ENCODE measurements around the gene PLP2.
"Not testable (repeated sequence)": the region's sequence is repeated elsewhere in the genome, so short reads cannot be mapped to it uniquely, and the experiment has no call there.

- not testable (repeated sequence) for TF ChIP-seq CTCF (IDR thresholded peaks at IDR 0.05); REST (IDR thresholded peaks at IDR 0.05); CBX8 (IDR thresholded peaks at IDR 0.05); JUN (IDR thresholded peaks at IDR 0.05); USF2 (IDR thresholded peaks at IDR 0.05); POLR2A (IDR thresholded peaks at IDR 0.05; ENCODE audit: low read length); SREBF2 (IDR thresholded peaks at IDR 0.05); CHD4 (IDR thresholded peaks at IDR 0.05; ENCODE audit: borderline replicate concordance); MAX (IDR thresholded peaks at IDR 0.05); RFX5 (IDR thresholded peaks at IDR 0.05); ZFP36 (IDR thresholded peaks at IDR 0.05; ENCODE audit: borderline replicate concordance, partially characterized antibody); RAD21 (conservative IDR thresholded peaks at IDR 0.05 in 1 of 2, IDR thresholded peaks at IDR 0.05 in 1 of 2); KDM1A (IDR thresholded peaks at IDR 0.05; ENCODE audit: low read depth)
Observed at GRCh38 chrX:49173544-49173943, 1.8 kb downstream of the PLP2 start.
